Measurements from ENCODE around the gene CACNG4. TPM values are rescaled to one million over a fixed set of nuclear protein-coding genes. Genes with fewer than 3 reads are reported as not detected.

CACNG4 gene
- total and polyA plus RNA-seq, 2 of the 4 experiments (the other 2 are of a cell fraction) = under 0.01 to 0.53 TPM

DNA sequence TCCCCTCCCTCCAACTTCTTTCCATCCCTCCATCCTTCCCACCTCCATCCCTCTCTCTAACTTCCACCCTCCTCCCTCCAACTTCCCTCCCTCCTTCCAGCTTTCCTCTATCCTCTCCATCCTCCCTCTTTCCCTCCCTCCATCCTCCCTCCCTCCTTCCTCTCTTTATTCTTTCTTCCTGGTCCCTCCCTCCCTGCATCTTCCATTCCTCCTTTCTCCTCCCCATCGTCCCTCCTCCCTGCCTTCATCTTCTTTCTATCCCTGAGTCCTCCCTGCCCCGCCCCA, 11.8 kb downstream of the CACNG4 start:
- intact Hi-C loops (cut with micrococcal nuclease) (no loop called here), in situ Hi-C loops (cut with MboI; ENCODE audit: low sequenced_read_pairs) (no loop called here), dilution Hi-C loops (cut with HindIII; ENCODE audit: low sequenced_read_pairs, unreplicated experiment) (no loop called here)
- no peak overlapping the region for H2AK5ac ChIP-seq (ENCODE audit: low read depth, low read length)
- ATAC-seq (ENCODE audit: low read depth) (no peak), DNase-seq (no peak)
- H2BK5ac ChIP-seq (ENCODE audit: low read depth, low read length, poor library complexity, severe bottlenecking) = no peak overlapping the region
- no peak overlapping the region for H2BK15ac ChIP-seq (ENCODE audit: low read depth, low read length)
- H2BK20ac ChIP-seq (ENCODE audit: low read depth, low read length) = no peak overlapping the region
- H3K4ac ChIP-seq (ENCODE audit: low read depth, low read length) = no peak overlapping the region
- no peaks in the 10 kb centered on the region for H3K79me1 ChIP-seq (ENCODE audit: low read depth in 1 of 2, low read length in 2 of 2)
- no peak overlapping the region for H3K27ac ChIP-seq (ENCODE audit: insufficient read depth, low read length)
- no peak overlapping the region for H4K8ac ChIP-seq (ENCODE audit: low read depth in 2 of 2, low read length in 2 of 2)
- no peak overlapping the region for H3K9ac ChIP-seq (ENCODE audit: low read depth, low read length)
- H3K14ac ChIP-seq (replicated peaks; ENCODE audit: low read depth, low read length) = no peak overlapping the region
- H2BK120ac ChIP-seq (ENCODE audit: low read depth, low read length) = no peak overlapping the region
- H3K4me3 ChIP-seq (ENCODE audit: insufficient read depth, low read depth, low read length) = no peak overlapping the region
- H2AFZ ChIP-seq (replicated peaks; ENCODE audit: low read length, poor library complexity) = peak overlapping the region; percentile 83
- POLR2A ChIA-PET (ENCODE audit: unreplicated experiment) = no interaction called here
- H3K36me3 ChIP-seq (ENCODE audit: control insufficient read depth, insufficient read depth, low read length) = no peaks in the 10 kb centered on the region
- H3K9me3 ChIP-seq (ENCODE audit: control insufficient read depth, insufficient read depth, low read length) = no peaks in the 10 kb centered on the region
- no peak overlapping the region for H4K91ac ChIP-seq (ENCODE audit: insufficient read depth, low read depth, low read length)
- no peak overlapping the region for H4K5ac ChIP-seq (ENCODE audit: low read depth, low read length)
- TF ChIP-seq CEBPB (IDR thresholded peaks at IDR 0.05; ENCODE audit: low read depth, low read length) (no peak), MAZ (IDR thresholded peaks at IDR 0.05; ENCODE audit: borderline replicate concordance, low read depth, low read length) (no peak), RAD21 (IDR thresholded peaks at IDR 0.05; ENCODE audit: low read length) (no peak), FOS (IDR thresholded peaks at IDR 0.05; ENCODE audit: low read depth, low read length) (no peak), MAFK (IDR thresholded peaks at IDR 0.05; ENCODE audit: low read depth, low read length) (no peak), SMC3 (IDR thresholded peaks at IDR 0.05; ENCODE audit: low read depth, low read length) (no peak), USF2 (IDR thresholded peaks at IDR 0.05; ENCODE audit: low read depth, low read length) (no peak), POLR2A (IDR thresholded peaks at IDR 0.05; ENCODE audit: low read depth, low read length) (no peak), RCOR1 (IDR thresholded peaks at IDR 0.05; ENCODE audit: insufficient replicate concordance, low read length) (no peak), CHD1 (IDR thresholded peaks at IDR 0.05; ENCODE audit: low read depth, low read length) (no peak), BHLHE40 (IDR thresholded peaks at IDR 0.05; ENCODE audit: low read depth, low read length) (no peak), NFE2L2 (IDR thresholded peaks at IDR 0.05; ENCODE audit: low read depth, low read length) (no peak), RFX5 (IDR thresholded peaks at IDR 0.05; ENCODE audit: low read depth, low read length) (no peak), MXI1 (IDR thresholded peaks at IDR 0.05; ENCODE audit: borderline replicate concordance, low read depth, low read length) (no peak)
- TF ChIP-seq, protein P1, sequence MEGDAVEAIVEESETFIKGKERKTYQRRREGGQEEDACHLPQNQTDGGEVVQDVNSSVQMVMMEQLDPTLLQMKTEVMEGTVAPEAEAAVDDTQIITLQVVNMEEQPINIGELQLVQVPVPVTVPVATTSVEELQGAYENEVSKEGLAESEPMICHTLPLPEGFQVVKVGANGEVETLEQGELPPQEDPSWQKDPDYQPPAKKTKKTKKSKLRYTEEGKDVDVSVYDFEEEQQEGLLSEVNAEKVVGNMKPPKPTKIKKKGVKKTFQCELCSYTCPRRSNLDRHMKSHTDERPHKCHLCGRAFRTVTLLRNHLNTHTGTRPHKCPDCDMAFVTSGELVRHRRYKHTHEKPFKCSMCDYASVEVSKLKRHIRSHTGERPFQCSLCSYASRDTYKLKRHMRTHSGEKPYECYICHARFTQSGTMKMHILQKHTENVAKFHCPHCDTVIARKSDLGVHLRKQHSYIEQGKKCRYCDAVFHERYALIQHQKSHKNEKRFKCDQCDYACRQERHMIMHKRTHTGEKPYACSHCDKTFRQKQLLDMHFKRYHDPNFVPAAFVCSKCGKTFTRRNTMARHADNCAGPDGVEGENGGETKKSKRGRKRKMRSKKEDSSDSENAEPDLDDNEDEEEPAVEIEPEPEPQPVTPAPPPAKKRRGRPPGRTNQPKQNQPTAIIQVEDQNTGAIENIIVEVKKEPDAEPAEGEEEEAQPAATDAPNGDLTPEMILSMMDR (conservative IDR thresholded peaks at IDR 0.05; ENCODE audit: low read depth, low read length) = no peak
- TF ChIP-seq, protein P2, sequence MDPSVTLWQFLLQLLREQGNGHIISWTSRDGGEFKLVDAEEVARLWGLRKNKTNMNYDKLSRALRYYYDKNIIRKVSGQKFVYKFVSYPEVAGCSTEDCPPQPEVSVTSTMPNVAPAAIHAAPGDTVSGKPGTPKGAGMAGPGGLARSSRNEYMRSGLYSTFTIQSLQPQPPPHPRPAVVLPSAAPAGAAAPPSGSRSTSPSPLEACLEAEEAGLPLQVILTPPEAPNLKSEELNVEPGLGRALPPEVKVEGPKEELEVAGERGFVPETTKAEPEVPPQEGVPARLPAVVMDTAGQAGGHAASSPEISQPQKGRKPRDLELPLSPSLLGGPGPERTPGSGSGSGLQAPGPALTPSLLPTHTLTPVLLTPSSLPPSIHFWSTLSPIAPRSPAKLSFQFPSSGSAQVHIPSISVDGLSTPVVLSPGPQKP (IDR thresholded peaks at IDR 0.05; ENCODE audit: borderline replicate concordance, low read depth, low read length) = no peak
- H3K18ac ChIP-seq (ENCODE audit: low read depth, low read length) = no peak overlapping the region
- H3K23ac ChIP-seq (ENCODE audit: low read depth, low read length) = no peak overlapping the region
- peaks cover 6% of the 10 kb centered on the region; the same call in 1 of the 2 replicates for H3K4me1 ChIP-seq (ENCODE audit: control insufficient read depth, insufficient read depth, low read length)
- peaks cover 63% of the 10 kb centered on the region for H3K27me3 ChIP-seq (ENCODE audit: control insufficient read depth, insufficient read depth, low read length)
- WGBS, 2 experiments (ENCODE audit: extremely low coverage in 2 of 2, insufficient read length in 1 of 2) = no CpG with 5 or more reads among the region's 2 CpGs
- H3K56ac ChIP-seq (ENCODE audit: extremely low read depth, insufficient read depth, low read length) = no peak overlapping the region
- no peak overlapping the region for H3K4me2 ChIP-seq (ENCODE audit: low read depth, low read length)
- CTCF ChIA-PET = no interaction called here
- no peaks in the 10 kb centered on the region; the same call in 1 of the 2 replicates for H3K9me1 ChIP-seq (ENCODE audit: insufficient read depth, low read length)
- no peak overlapping the region for H2AK9ac ChIP-seq (replicated peaks; ENCODE audit: low read depth, low read length, poor library complexity)
- no peaks in the 10 kb centered on the region for H4K20me1 ChIP-seq (ENCODE audit: insufficient read depth, low read length)
- no TSS peak for BruUV-seq (replicated peaks)

All from IMR-90 (cell line).